GM19372 (cell line): ENCODE measurements around the gene UBD.

Experiments
- ATAC-seq: cut with Tn5 transposase; IDR thresholded peaks from one replicate; pipeline ENCODE4 v1.9.1; 2021; ENCODE audit warnings: mild to moderate bottlenecking, low read depth, moderate library complexity; ENCODE audit not compliant: unreplicated experiment

The UBD gene

DNA sequence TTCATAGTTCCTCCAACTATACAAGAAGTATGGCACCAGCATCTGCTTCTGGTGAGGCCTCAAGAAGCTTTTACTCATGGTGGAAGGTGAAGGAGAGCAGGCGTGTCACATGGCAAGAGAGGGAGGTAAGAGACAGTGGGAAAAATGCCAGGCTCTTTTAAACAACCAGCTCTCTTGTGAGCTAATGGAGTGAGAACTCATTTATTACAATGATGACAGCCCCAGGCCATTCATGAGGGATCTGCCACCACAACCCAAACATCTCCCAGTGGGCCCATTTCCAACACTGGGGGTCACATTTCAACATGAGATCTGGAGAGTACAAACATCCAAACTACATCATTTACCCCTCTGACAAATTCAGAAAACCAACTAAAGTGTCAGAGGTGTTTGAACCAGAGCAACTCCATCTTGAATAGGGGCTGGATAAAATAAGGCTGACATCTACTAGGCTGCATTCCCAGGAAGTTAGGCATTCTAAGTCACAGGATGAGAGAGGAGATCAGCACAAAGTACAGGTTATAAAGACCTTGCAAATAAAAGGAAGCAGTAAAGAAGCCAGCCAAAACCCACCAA, 2.2 kb upstream of the UBD start:
- no peak for ATAC-seq

- ATAC-seq = no peak
These were observed 1.6 kb upstream of the UBD start for GRCh38 chr6:29561091-29561490.

DNA sequence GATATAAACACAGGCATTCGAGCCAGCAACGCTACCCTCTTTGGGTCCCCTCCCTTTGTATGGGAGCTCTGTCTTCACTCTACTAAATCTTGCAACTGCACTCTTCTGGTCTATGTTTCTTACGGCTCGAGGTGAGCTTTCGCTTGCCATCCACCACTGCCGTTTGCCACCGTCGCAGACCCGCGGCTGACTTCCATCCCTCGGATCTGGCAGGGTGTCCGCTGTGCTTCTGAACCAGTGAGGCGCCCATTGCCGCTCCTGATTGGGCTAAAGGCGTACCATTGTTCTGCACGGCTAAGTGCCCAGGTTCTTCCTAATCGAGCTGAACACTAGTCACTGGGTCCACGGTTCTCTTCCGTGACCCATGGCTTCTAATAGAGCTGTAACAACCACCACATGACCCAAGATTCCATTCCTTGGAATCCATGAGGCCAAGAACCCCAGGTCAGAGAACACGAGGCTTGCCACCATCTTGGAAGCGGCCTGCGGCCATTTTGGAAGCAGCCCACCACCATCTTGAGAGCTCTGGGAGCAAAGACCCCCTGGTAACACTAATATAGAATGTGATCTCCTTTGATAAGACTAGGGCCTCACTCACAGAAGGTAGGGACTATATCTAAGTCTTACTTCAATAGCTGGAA, 973 bp downstream of the UBD start:
- no peak for ATAC-seq

DNA sequence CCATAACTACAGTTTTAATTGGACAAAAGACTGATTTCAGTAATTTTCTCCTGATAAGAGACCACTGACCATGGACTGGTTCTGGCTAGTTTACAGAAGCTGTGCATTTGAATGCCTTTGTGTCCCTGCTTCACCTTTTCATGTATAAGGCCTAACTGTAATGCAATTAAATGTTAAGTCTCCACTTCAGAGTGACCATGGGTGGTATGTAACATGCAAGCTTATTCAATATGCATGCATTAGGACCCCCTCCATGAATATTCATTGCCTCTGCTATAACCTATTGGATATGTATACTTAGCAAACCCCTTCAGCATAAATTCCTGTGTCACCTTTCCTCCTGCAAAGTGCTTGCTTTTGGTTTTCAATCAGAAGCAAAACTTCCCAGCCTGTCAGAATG, 2.2 kb downstream of the UBD start:
- ATAC-seq = no peak

DNA sequence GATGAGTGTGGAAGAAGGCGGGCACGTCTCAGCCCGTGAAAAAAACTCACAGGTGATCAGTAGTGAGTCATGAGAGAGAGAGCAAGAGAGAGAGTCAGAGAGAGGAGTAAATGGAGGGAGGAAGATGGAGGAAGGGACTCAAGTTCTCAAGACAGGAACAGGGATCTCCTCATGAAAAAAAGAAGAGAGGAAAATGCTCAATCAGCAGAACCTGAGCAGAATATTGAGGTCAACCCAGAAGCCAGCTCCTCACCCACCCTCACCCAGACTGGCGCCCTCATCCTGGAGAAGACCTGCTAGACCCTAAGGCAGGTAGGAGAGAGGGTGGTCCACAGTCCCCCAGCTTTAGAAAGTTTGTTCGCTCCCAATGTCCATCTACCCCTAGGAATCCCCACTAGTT, 4.8 kb downstream of the UBD start:
- ATAC-seq = no peak

- no peak for ATAC-seq
These were observed 6.1 kb downstream of the UBD start for GRCh38 chr6:29553268-29554057.

DNA sequence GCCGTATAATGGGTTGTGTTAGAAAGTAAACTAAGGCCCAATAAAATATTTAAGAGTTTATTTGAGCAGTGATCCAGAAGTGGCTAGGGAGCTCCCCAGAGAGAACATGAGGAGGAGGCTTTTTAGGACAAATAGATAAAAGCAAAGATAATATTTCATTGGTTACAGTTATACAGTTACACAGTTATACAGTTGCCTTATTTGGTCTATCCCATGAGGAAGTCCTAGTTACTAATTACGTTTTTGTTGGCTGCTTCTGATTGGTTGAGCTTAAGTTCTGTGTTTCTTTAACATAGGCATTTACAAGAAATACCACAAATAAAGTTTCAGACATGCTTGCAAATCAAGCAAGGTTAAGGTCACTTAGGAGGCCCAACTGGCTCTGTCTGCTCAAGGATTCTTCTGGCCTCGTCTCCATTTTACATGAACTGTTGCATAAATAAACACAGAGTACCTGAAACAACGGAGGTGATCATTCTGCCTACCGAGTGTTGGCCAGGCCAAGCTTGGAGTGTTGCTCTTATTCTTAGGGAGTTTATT, 7.0 kb downstream of the UBD start:
- peak; percentile 80 for ATAC-seq

DNA sequence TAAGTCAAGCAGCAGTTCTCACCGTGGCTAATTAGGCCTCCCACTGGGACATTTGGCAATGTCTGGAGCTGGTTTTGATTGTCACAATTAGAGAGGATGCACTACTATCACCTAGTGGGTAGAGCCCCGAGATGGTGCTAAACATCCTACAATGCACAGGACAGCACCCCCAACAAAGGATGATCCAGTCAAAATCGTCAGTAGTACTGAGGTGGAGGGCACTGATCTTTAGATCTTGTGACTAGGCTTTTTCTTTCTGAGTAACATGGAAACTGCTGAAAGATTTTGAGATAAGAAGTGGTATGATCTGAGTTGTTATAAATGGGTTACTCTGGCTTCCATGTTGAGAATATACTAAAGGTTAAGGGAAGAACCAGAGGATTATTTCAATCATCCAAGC, 12.0 kb downstream of the UBD start:
- ATAC-seq = no peak

- ATAC-seq = no peak
These were observed 21.7 kb downstream of the UBD start for GRCh38 chr6:29537714-29538403.

DNA sequence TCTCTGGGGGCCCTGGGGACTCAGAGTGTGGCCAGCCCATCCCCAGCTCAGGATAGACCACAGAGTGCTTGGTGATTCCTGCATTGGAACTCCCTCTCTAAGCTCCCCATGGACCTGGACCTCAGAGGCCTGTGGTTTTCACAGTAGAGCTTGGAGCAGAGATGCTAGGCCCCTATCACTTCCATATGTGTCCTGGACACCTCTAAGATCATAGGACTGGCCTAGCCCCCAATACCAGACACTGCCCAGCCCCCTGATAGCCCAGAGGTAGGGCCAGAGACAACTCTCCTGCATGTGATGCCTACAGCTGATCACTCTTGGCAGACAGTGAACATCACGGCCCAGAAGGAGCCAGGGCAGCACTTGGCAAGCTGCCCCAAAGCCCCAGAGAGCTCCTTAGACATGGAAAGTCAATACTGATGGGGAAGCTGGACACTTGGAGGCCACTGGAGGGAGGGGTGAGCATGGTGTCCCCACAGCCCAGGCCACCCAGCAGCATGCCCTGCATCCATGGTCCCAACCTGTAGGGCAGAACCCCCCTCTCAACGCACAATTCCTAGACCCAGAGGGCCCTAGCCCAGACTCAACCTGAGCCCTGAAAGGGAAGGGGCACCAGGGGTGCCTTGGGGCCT, 27.1 kb downstream of the UBD start:
- ATAC-seq = no peak

DNA sequence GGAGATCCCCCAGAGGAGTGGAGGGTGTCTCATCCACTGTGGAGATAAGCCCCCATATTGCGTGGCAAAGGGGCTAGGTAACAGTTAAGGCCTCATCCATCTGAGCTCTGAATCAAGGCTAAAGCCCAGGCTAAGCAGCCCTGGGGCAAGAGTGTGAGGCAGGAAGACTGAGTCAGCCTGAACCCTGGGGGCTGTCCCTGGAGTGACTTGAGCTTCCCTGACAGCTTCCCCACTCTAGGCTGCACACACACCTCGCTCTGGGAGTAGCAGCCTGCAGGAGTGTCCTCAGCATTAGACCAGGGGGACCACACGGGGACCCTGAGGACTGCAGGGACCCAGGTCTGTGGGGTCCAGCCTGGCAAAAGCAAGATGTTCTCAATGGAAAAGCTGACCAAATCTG, 27.9 kb downstream of the UBD start:
- ATAC-seq = no peak

- ATAC-seq = no peak
These were observed 28.7 kb downstream of the UBD start for GRCh38 chr6:29530671-29531310.

DNA sequence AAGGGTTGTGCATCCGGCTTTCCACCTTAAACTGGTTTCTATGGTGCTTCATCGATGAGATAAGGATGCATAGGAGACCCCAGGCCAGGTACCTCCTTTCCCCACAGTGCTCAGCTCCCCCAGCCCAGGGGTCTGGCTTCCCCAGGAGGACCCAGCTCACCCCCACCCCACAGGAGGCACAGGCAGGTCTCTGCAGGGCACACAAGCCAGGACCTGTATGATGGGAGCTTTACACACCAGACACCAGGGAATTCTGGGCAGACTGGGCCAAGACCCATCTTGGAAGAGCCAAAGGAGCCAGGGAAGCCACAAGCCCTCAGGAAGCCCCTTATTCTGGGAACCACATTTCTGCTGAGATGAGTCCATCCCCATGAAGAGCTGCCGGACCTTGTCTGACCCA, 29.6 kb downstream of the UBD start:
- ATAC-seq = no peak

DNA sequence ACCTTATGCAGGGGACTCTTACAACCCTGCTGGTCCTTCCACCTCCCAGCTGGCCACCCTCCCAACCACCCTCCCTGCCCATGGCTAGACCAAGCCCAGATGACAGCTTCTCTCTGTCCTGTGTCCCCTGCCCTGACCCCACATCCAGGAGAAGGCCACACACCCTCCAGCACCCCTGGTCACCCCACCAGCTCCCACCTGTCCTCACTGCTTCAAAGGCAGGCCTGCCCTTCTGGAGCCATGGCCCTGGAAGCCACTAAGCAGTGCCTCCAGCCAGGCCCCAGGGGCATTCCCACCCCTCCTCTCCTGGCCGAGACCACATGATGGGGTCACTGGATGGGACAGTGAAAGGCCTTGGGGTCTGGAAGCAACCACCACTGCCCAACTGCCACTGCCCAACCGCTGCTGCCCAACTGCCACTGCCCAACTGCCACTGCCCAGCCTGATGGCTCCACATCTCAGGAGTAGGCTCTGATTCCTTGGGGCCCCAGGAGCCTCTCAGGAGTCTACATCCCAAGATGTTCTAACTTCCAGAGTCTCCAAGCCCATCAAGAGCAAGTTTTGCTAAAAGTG, 30.5 kb downstream of the UBD start:
- ATAC-seq = no peak

DNA sequence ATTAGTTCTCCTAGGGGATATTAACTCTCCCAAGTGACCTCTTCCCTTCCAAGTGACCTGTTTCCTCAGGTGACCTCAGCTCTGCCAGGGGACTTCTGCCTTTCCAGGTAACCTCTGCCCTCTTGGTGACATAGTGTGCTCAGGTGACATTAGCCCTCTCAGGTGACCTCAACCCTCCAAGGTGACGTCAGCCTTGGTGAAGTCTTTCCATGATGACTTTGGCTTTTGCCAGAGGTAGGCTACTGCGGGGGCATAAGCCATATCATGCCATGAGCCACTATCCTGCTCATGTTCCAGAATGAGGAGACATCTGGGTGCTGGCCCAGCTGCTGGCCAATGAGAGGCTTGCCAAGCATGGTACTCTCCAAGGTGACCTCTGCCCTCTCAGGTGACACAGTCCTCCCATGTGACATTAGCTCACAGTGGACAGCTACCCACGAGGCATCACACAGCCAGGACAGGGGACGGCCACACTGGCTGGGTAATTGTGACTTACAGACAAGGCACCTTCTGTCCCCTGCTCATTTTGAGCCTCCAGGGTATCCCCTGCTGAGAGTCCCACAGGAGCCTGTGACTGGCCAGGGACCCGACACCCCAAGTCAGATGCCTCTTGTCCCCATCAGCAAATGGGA, 31.1 kb downstream of the UBD start:
- ATAC-seq = no peak

GRCh38 chr6:29527564-29527963, 32.0 kb downstream of the UBD start:
- ATAC-seq = no peak

DNA sequence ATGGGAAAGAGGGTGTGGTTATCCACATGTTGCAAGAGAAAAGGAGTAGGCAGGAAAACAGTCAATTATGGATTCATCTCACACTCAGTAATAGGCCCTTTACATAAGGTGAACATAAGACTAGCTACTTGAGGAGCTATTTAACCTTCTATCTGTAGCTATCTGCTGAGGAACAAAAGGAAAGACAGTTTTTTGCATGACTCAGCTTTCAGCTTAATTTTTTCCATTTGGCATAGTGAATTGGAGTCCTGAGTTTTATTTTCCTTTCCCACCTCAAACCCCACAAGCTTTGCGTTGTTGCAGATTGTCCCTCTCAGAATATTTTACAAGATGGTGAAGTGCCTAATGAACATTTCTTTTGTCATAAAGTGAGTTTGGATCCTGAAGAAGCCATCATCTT, 32.4 kb downstream of the UBD start:
- ATAC-seq = no peak

- ATAC-seq = no peak
These were observed 34.3 kb downstream of the UBD start for GRCh38 chr6:29525311-29525639.

- no peak for ATAC-seq
These were observed 34.9 kb downstream of the UBD start for GRCh38 chr6:29524444-29525310.
